ENCODE measurements around the gene SPIRE1.
"Not testable (repeated sequence)": the region's sequence is repeated elsewhere in the genome, so short reads cannot be mapped to it uniquely, and the experiment has no call there.

SPIRE1 gene

GRCh38 chr18:12540751-12541150 is 117.2 kb downstream of the SPIRE1 start:
- Histone ChIP-seq H2AFZ (no peak overlapping the region), H3K4me2 (ENCODE audit: low read length) (no peak overlapping the region), H3K9ac (no peak overlapping the region), H3K4me3 (ENCODE audit: low read depth, low read length) (no peak overlapping the region), H3K36me3 (ENCODE audit: control insufficient read depth, insufficient read depth, low read length) (no peaks in the 10 kb centered on the region), H3K9me3 (ENCODE audit: control insufficient read depth, low read length) (no peaks in the 10 kb centered on the region), H3K79me2 (peaks cover 9% of the 10 kb centered on the region), H3K27ac (no peak overlapping the region), H3K27me3 (ENCODE audit: control insufficient read depth, insufficient read depth, low read length) (no peaks in the 10 kb centered on the region), H3K4me1 (peaks cover 4% of the 10 kb centered on the region)
- TF ChIP-seq CTCF (IDR thresholded peaks at IDR 0.05): no peak

- not testable (repeated sequence) for H3K79me2 ChIP-seq; H3K27me3 ChIP-seq (ENCODE audit: control insufficient read depth, insufficient read depth, low read length); H3K27ac ChIP-seq; H3K4me1 ChIP-seq; H3K9ac ChIP-seq; H3K4me2 ChIP-seq (ENCODE audit: low read length); H3K36me3 ChIP-seq (ENCODE audit: control insufficient read depth, insufficient read depth, low read length); H2AFZ ChIP-seq; H3K4me3 ChIP-seq (ENCODE audit: low read depth, low read length); H3K9me3 ChIP-seq (ENCODE audit: control insufficient read depth, low read length)
Observed at GRCh38 chr18:12539158-12539557, 118.7 kb downstream of the SPIRE1 start.

DNA sequence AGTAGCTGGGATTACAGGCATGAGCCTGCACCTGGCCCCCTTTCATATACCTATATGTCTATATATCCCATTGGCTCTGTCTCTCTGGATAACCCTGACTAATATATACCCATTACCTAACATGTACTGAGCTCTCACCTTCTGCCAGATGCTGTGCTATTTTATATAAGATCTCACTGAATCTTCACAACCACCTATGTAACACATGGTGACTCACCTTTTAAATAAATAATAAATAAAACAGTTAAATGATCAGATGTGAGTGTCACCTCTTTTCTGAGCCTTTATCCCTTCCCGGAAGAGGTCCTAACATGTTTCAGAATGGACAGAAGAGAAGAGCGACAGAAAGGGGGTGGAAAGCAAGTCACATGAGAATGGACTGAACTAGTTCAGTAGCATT is 123.1 kb downstream of the SPIRE1 start:
- Histone ChIP-seq H3K27me3 (ENCODE audit: control insufficient read depth, insufficient read depth, low read length) (no peaks in the 10 kb centered on the region), H3K36me3 (ENCODE audit: control insufficient read depth, insufficient read depth, low read length) (no peaks in the 10 kb centered on the region), H3K27ac (no peak overlapping the region)

GRCh38 chr18:12532661-12533060 is 125.2 kb downstream of the SPIRE1 start:
- Histone ChIP-seq H3K27me3 (ENCODE audit: control insufficient read depth, insufficient read depth, low read length) (no peaks in the 10 kb centered on the region), H3K9me3 (ENCODE audit: control insufficient read depth, low read length) (no peaks in the 10 kb centered on the region), H3K9ac (no peak overlapping the region), H3K36me3 (ENCODE audit: control insufficient read depth, insufficient read depth, low read length) (no peaks in the 10 kb centered on the region), H3K4me3 (ENCODE audit: low read depth, low read length) (no peak overlapping the region), H3K27ac (no peak overlapping the region), H3K4me1 (no peaks in the 10 kb centered on the region), H3K4me2 (ENCODE audit: low read length) (no peak overlapping the region), H3K79me2 (peaks cover 3% of the 10 kb centered on the region), H2AFZ (no peak overlapping the region)
- no peak for TF ChIP-seq CTCF (IDR thresholded peaks at IDR 0.05)

More for the DNA sequence above, 123.1 kb downstream of the SPIRE1 start:
- peaks cover 10% of the 10 kb centered on the region for H3K79me2 ChIP-seq
- H3K4me1 ChIP-seq: no peaks in the 10 kb centered on the region
- TF ChIP-seq CTCF (IDR thresholded peaks at IDR 0.05): no peak
- no peak overlapping the region for H2AFZ ChIP-seq
- H3K4me3 ChIP-seq (ENCODE audit: low read depth, low read length): no peak overlapping the region
- H3K9ac ChIP-seq: no peak overlapping the region
- no peak overlapping the region for H3K4me2 ChIP-seq (ENCODE audit: low read length)
- no peaks in the 10 kb centered on the region for H3K9me3 ChIP-seq (ENCODE audit: control insufficient read depth, low read length)

GRCh38 chr18:12531749-12532148 is 126.2 kb downstream of the SPIRE1 start:
- no peaks in the 10 kb centered on the region for H3K36me3 ChIP-seq (ENCODE audit: control insufficient read depth, insufficient read depth, low read length)
- no peak overlapping the region for H3K27ac ChIP-seq
- no peak overlapping the region for H2AFZ ChIP-seq
- TF ChIP-seq CTCF (IDR thresholded peaks at IDR 0.05): no peak
- H3K9ac ChIP-seq: no peak overlapping the region
- peaks cover 3% of the 10 kb centered on the region for H3K79me2 ChIP-seq
- no peaks in the 10 kb centered on the region for H3K4me1 ChIP-seq
- no peak overlapping the region for H3K4me3 ChIP-seq (ENCODE audit: low read depth, low read length)
- H3K27me3 ChIP-seq (ENCODE audit: control insufficient read depth, insufficient read depth, low read length): no peaks in the 10 kb centered on the region
- H3K9me3 ChIP-seq (ENCODE audit: control insufficient read depth, low read length): no peaks in the 10 kb centered on the region
- H3K4me2 ChIP-seq (ENCODE audit: low read length): no peak overlapping the region
